Osteoblast (primary cell): ENCODE measurements around the gene OTOP1. TPM values are rescaled to one million over a fixed set of nuclear protein-coding genes. Genes with fewer than 3 reads are reported as not detected.
A peak's percentile ranks its signal among the peaks of the same experiment; 100 is the strongest.
"Not testable (repeated sequence)": the region's sequence is repeated elsewhere in the genome, so short reads cannot be mapped to it uniquely, and the experiment has no call there.

Experiments used
- DNase-seq: peaks from one replicate; pipeline ENCODE4 v3.0.0; 2011; ENCODE audit warnings: low spot score, mixed read lengths; ENCODE audit not compliant: insufficient read length; ENCODE audit errors: missing footprints
- H2AFZ ChIP-seq: 2 replicates; pipeline ENCODE4 v1.6.0; 2011; ENCODE audit warnings: mild to moderate bottlenecking, low read length
- H3K27ac ChIP-seq: 2 replicates; pipeline ENCODE4 v1.5.1; 2011; ENCODE audit warnings: mild to moderate bottlenecking, low read depth, low read length, moderate library complexity
- H3K27me3 ChIP-seq: 2 replicates; pipeline ENCODE4 v1.6.0; 2012; ENCODE audit warnings: mild to moderate bottlenecking, control low read depth, inconsistent platforms, low read length, moderate library complexity; ENCODE audit not compliant: insufficient read depth
- H3K36me3 ChIP-seq: 2 replicates; pipeline ENCODE4 v1.5.1; 2011; ENCODE audit warnings: mild to moderate bottlenecking, low read length, control low read depth, moderate library complexity; ENCODE audit not compliant: insufficient read depth
- H3K4me1 ChIP-seq: 2 replicates; pipeline ENCODE4 v1.5.1; 2011; ENCODE audit warnings: mild to moderate bottlenecking, low read length, control low read depth, moderate library complexity; ENCODE audit not compliant: insufficient read depth
- H3K4me2 ChIP-seq: 2 replicates; pipeline ENCODE4 v1.6.0; 2011; ENCODE audit warnings: mild to moderate bottlenecking, low read length; ENCODE audit not compliant: insufficient read depth
- H3K4me3 ChIP-seq: fragments of 200-600 bp; sonication (generic); 3 replicates; pipeline ENCODE4 v1.5.1; 2012; ENCODE audit warnings: mild to moderate bottlenecking, low read length, inconsistent platforms; ENCODE audit not compliant: insufficient read depth
- H3K79me2 ChIP-seq: 2 replicates; pipeline ENCODE4 v1.6.0; 2012; ENCODE audit warnings: mild to moderate bottlenecking, low read length, control low read depth, inconsistent platforms; ENCODE audit not compliant: insufficient read depth
- H3K9me3 ChIP-seq: 2 replicates; pipeline ENCODE4 v1.5.1; 2011; ENCODE audit warnings: low read depth, low read length, control low read depth
- H4K20me1 ChIP-seq: 2 replicates; pipeline ENCODE4 v1.6.0; 2012; ENCODE audit warnings: mild to moderate bottlenecking, low read length, control low read depth; ENCODE audit not compliant: insufficient read depth
- total RNA-seq: library from RNA; depleted of rRNA; stranded (reverse); fragments of >200 nt; gene quantifications from 2 replicates; pipeline ENCODE4 v1.2.3, GENCODE V29; 2012
- TF ChIP-seq, protein P1 (sequence below): IDR thresholded peaks from 2 replicates; pipeline ENCODE4 v1.5.1; 2011; ENCODE audit warnings: mild to moderate bottlenecking, low read depth, low read length, moderate library complexity; ENCODE audit errors: extremely low read depth

OTOP1 gene
- total RNA-seq, 1 donor, result not detected

DNA sequence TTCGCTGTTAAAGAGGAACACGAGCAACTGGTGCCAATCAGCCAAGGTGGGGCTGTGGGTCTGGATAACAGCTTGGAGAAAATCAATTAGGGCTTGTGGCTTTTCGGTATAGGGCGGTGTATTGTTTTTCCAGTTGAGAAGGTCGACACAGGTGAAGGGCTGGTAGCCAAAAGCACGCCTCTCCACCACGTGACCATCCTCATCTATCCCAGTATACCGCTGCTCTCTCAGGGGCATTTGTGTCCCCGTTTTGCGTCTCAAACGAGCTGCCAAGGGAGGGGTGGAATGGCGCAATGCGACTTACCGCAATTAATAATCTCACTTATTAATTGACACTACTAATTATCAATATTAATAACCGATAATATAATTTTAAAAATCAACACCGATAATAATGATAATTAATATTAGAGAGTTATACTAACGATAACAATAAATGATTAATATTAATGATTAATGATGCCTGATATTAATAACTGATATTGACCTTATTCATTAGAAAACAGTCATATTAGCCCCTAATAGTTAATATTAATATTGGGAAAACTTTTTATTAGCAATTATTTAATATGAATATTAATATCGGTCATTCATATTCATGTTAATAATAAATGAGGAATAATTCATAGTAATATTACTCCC lies 62.1 kb downstream of the OTOP1 start:
- not testable (repeated sequence) for DNase-seq, H2AFZ ChIP-seq, H3K4me2 ChIP-seq, H4K20me1 ChIP-seq, H3K36me3 ChIP-seq, H3K9me3 ChIP-seq, H3K27ac ChIP-seq, H3K27me3 ChIP-seq, H3K79me2 ChIP-seq, H3K4me1 ChIP-seq, H3K4me3 ChIP-seq

- H3K27me3 ChIP-seq, DNase-seq, H3K79me2 ChIP-seq, H3K4me3 ChIP-seq, H2AFZ ChIP-seq, H3K4me2 ChIP-seq, H3K4me1 ChIP-seq, H3K9me3 ChIP-seq, H3K36me3 ChIP-seq, H3K27ac ChIP-seq, H4K20me1 ChIP-seq: not testable (repeated sequence)
Measured at GRCh38 chr4:4162186-4162585, 64.5 kb downstream of the OTOP1 start.

- H3K36me3 ChIP-seq, H3K4me1 ChIP-seq, H2AFZ ChIP-seq, H3K27ac ChIP-seq, H3K79me2 ChIP-seq, H3K4me3 ChIP-seq, H3K4me2 ChIP-seq, H3K27me3 ChIP-seq, H4K20me1 ChIP-seq, H3K9me3 ChIP-seq, DNase-seq: not testable (repeated sequence)
Measured at GRCh38 chr4:4160956-4161665, 65.6 kb downstream of the OTOP1 start.

DNA sequence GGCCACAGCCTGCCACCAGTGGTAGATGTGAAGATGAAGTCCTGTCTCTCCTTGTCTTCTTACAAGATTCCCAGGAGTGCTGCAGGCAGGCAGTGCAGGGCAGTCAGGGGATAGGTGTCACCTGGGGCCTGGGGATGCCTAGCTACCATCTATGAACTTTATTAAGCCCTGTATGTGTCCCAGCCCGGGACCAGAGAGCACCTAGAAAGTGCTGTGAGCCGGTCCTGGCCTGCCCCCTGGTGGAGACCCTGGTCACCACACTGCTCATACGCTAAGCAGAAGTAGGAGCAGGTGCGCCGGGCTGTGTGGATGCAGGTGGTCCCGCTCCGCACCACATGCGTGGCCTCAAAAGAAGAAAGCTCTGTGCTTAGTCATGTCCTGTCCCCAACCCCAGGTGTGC lies 81.1 kb downstream of the OTOP1 start:
- not testable (repeated sequence) for H3K27me3 ChIP-seq, H3K36me3 ChIP-seq, H3K4me3 ChIP-seq, H3K4me1 ChIP-seq, DNase-seq, H4K20me1 ChIP-seq, H3K79me2 ChIP-seq, H3K27ac ChIP-seq, H2AFZ ChIP-seq, H3K4me2 ChIP-seq, H3K9me3 ChIP-seq
- TF ChIP-seq, protein P1, sequence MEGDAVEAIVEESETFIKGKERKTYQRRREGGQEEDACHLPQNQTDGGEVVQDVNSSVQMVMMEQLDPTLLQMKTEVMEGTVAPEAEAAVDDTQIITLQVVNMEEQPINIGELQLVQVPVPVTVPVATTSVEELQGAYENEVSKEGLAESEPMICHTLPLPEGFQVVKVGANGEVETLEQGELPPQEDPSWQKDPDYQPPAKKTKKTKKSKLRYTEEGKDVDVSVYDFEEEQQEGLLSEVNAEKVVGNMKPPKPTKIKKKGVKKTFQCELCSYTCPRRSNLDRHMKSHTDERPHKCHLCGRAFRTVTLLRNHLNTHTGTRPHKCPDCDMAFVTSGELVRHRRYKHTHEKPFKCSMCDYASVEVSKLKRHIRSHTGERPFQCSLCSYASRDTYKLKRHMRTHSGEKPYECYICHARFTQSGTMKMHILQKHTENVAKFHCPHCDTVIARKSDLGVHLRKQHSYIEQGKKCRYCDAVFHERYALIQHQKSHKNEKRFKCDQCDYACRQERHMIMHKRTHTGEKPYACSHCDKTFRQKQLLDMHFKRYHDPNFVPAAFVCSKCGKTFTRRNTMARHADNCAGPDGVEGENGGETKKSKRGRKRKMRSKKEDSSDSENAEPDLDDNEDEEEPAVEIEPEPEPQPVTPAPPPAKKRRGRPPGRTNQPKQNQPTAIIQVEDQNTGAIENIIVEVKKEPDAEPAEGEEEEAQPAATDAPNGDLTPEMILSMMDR, result peak; percentile 34

DNA sequence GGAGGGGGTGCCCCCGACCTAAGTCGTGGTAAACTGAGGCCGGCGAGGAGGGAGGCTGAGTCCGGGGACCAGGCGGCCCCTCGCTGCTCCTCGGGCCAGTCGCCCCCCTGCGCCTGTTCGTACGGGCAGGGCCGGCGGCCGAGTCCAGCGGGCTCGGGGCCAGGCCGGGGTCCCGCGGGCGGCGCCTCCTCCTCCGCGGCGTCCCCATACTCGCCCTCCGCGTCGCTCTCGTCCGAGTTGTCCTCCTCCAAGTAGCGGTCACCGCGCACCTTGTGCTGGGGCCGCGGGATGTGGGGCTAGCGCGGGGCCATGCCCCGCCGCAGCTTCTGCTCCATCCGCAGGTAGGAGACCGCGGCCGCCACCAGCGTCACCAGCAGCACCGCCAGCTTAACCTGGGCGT lies 83.4 kb downstream of the OTOP1 start:
- H3K36me3 ChIP-seq, H3K4me2 ChIP-seq, DNase-seq: not testable (repeated sequence)

GRCh38 chr4:4142679-4143078 lies 84.0 kb downstream of the OTOP1 start:
- not testable (repeated sequence) for H4K20me1 ChIP-seq, H3K4me3 ChIP-seq, H3K27me3 ChIP-seq, DNase-seq, H3K79me2 ChIP-seq, H3K4me2 ChIP-seq, H3K27ac ChIP-seq, H2AFZ ChIP-seq, H3K9me3 ChIP-seq, H3K36me3 ChIP-seq, H3K4me1 ChIP-seq

More for the DNA sequence above, 83.4 kb downstream of the OTOP1 start:
- H3K79me2 ChIP-seq, H2AFZ ChIP-seq, H4K20me1 ChIP-seq, H3K4me3 ChIP-seq, H3K27ac ChIP-seq, H3K9me3 ChIP-seq, H3K4me1 ChIP-seq, H3K27me3 ChIP-seq: not testable (repeated sequence)

- H3K4me2 ChIP-seq, H3K79me2 ChIP-seq, H3K4me1 ChIP-seq, H3K27me3 ChIP-seq, H3K36me3 ChIP-seq, H3K27ac ChIP-seq, H4K20me1 ChIP-seq, H3K4me3 ChIP-seq, H3K9me3 ChIP-seq, DNase-seq, H2AFZ ChIP-seq: not testable (repeated sequence)
Measured at GRCh38 chr4:4141186-4141585, 85.5 kb downstream of the OTOP1 start.
